GM12801 (cell line): Measurements from ENCODE around the gene APOA4.

Source experiments
- CTCF ChIP-seq: IDR thresholded peaks from one replicate; pipeline ENCODE4 v1.5.1; 2011; ENCODE audit warnings: control low read depth; ENCODE audit not compliant: insufficient read length; ENCODE audit errors: extremely low read depth

APOA4 gene

GRCh38 chr11:116833491-116833815 lies 10.3 kb upstream of the APOA4 start:
- no peak for TF ChIP-seq CTCF

DNA sequence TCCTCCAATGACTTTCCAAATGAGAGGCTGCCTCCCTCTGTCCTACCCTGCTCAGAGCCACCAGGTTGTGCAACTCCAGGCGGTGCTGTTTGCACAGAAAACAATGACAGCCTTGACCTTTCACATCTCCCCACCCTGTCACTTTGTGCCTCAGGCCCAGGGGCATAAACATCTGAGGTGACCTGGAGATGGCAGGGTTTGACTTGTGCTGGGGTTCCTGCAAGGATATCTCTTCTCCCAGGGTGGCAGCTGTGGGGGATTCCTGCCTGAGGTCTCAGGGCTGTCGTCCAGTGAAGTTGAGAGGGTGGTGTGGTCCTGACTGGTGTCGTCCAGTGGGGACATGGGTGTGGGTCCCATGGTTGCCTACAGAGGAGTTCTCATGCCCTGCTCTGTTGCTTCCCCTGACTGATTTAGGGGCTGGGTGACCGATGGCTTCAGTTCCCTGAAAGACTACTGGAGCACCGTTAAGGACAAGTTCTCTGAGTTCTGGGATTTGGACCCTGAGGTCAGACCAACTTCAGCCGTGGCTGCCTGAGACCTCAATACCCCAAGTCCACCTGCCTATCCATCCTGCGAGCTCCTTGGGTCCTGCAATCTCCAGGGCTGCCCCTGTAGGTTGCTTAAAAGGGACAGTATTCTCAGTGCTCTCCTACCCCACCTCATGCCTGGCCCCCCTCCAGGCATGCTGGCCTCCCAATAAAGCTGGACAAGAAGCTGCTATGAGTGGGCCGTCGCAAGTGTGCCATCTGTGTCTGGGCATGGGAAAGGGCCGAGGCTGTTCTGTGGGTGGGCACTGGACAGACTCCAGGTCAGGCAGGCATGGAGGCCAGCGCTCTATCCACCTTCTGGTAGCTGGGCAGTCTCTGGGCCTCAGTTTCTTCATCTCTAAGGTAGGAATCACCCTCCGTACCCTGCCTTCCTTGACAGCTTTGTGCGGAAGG lies 9.5 kb upstream of the APOA4 start:
- no peak for TF ChIP-seq CTCF

GRCh38 chr11:116831790-116832349 lies 8.8 kb upstream of the APOA4 start:
- no peak for TF ChIP-seq CTCF

DNA sequence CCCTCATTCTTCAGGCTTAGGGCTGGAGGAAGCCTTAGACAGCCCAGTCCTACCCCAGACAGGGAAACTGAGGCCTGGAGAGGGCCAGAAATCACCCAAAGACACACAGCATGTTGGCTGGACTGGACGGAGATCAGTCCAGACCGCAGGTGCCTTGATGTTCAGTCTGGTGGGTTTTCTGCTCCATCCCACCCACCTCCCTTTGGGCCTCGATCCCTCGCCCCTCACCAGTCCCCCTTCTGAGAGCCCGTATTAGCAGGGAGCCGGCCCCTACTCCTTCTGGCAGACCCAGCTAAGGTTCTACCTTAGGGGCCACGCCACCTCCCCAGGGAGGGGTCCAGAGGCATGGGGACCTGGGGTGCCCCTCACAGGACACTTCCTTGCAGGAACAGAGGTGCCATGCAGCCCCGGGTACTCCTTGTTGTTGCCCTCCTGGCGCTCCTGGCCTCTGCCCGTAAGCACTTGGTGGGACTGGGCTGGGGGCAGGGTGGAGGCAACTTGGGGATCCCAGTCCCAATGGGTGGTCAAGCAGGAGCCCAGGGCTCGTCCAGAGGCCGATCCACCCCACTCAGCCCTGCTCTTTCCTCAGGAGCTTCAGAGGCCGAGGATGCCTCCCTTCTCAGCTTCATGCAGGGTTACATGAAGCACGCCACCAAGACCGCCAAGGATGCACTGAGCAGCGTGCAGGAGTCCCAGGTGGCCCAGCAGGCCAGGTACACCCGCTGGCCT lies 7.2 kb upstream of the APOA4 start:
- TF ChIP-seq CTCF: no peak

DNA sequence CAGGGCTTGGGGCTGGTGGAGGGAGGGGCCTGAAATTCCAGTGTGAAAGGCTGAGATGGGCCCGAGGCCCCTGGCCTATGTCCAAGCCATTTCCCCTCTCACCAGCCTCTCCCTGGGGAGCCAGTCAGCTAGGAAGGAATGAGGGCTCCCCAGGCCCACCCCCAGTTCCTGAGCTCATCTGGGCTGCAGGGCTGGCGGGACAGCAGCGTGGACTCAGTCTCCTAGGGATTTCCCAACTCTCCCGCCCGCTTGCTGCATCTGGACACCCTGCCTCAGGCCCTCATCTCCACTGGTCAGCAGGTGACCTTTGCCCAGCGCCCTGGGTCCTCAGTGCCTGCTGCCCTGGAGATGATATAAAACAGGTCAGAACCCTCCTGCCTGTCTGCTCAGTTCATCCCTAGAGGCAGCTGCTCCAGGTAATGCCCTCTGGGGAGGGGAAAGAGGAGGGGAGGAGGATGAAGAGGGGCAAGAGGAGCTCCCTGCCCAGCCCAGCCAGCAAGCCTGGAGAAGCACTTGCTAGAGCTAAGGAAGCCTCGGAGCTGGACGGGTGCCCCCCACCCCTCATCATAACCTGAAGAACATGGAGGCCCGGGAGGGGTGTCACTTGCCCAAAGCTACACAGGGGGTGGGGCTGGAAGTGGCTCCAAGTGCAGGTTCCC lies 6.5 kb upstream of the APOA4 start, which contains the start of gene APOC3:
TSS of gene APOC3 (plus strand) at position 383 of the 659 bp plus-strand sequence. CDS start 676 bp downstream, outside the sequence.
- TF ChIP-seq CTCF: no peak

DNA sequence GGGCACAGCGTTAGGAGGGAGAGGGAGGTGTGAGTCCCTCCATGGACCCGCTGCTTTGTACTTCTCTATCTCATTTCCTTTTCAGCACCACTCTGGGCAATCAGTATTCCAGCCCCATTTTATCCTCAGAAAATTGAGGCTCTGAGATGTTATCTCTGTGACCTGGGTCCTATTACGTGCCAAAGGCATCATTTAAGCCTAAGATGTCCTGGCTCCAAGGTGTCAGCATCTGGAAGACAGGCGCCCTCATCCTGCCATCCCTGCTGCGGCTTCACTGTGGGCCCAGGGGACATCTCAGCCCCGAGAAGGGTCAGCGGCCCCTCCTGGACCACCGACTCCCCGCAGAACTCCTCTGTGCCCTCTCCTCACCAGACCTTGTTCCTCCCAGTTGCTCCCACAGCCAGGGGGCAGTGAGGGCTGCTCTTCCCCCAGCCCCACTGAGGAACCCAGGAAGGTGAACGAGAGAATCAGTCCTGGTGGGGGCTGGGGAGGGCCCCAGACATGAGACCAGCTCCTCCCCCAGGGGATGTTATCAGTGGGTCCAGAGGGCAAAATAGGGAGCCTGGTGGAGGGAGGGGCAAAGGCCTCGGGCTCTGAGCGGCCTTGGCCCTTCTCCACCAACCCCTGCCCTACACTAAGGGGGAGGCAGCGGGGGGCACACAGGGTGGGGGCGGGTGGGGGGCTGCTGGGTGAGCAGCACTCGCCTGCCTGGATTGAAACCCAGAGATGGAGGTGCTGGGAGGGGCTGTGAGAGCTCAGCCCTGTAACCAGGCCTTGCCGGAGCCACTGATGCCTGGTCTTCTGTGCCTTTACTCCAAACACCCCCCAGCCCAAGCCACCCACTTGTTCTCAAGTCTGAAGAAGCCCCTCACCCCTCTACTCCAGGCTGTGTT lies 5.8 kb upstream of the APOA4 start:
- no peak for TF ChIP-seq CTCF
